Measurements from ENCODE around the gene DNMT3B. TPM values are rescaled to one million over a fixed set of nuclear protein-coding genes. Genes with fewer than 3 reads are reported as not detected.

Gene DNMT3B
- total RNA-seq, 1 donor from 2014 or later: 0.75 TPM

GRCh38 chr20:32749914-32750637, 12.1 kb upstream of the DNMT3B start:
- Histone ChIP-seq H3K4me3 (no peak overlapping the region), H3K9me3 (no peaks in the 10 kb centered on the region), H3K4me1 (peaks cover 0 to 5% of the 10 kb centered on the region in 2 donors), H3K36me3 (no peaks in the 10 kb centered on the region), H3K27me3 (no peaks in the 10 kb centered on the region), H3K27ac (no peak overlapping the region)
- no peak for TF ChIP-seq CTCF (IDR thresholded peaks at IDR 0.05)
- intact Hi-C loops (cut with DNase I): no loop called here
- no peak for DNase-seq (ENCODE audit: low spot score in 2 of 2)

GRCh38 chr20:32751293-32751692, 10.9 kb upstream of the DNMT3B start:
- intact Hi-C loops (cut with DNase I): no loop called here
- H3K36me3 ChIP-seq: no peaks in the 10 kb centered on the region
- DNase-seq (ENCODE audit: low spot score in 2 of 2): no peak
- H3K4me1 ChIP-seq: no peaks in the 10 kb centered on the region
- no peak overlapping the region for H3K27ac ChIP-seq
- no peaks in the 10 kb centered on the region for H3K27me3 ChIP-seq
- H3K4me3 ChIP-seq: no peak overlapping the region
- no peaks in the 10 kb centered on the region for H3K9me3 ChIP-seq
- no peak for TF ChIP-seq CTCF (IDR thresholded peaks at IDR 0.05)

GRCh38 chr20:32751702-32752457, 10.3 kb upstream of the DNMT3B start:
- H3K9me3 ChIP-seq: no peaks in the 10 kb centered on the region
- no peak overlapping the region for H3K27ac ChIP-seq
- DNase-seq (ENCODE audit: low spot score in 2 of 2): no peak
- no peaks in the 10 kb centered on the region for H3K36me3 ChIP-seq
- no peak for TF ChIP-seq CTCF (IDR thresholded peaks at IDR 0.05)
- H3K27me3 ChIP-seq: no peaks in the 10 kb centered on the region
- no peaks in the 10 kb centered on the region for H3K4me1 ChIP-seq
- intact Hi-C loops (cut with DNase I): no loop called here
- H3K4me3 ChIP-seq: no peak overlapping the region

- H3K4me1 ChIP-seq: no peaks in the 10 kb centered on the region
- no peaks in the 10 kb centered on the region for H3K27me3 ChIP-seq
- H3K27ac ChIP-seq: no peak overlapping the region
- intact Hi-C loops (cut with DNase I): no loop called here
- DNase-seq (ENCODE audit: low spot score in 2 of 2): no peak
- H3K9me3 ChIP-seq: no peaks in the 10 kb centered on the region
- H3K36me3 ChIP-seq: no peaks in the 10 kb centered on the region
- no peak overlapping the region for H3K4me3 ChIP-seq
- no peak for TF ChIP-seq CTCF (IDR thresholded peaks at IDR 0.05)
Measured at GRCh38 chr20:32752458-32753250, 9.5 kb upstream of the DNMT3B start.

GRCh38 chr20:32753731-32754130, 8.5 kb upstream of the DNMT3B start:
- Histone ChIP-seq H3K9me3 (no peaks in the 10 kb centered on the region), H3K27ac (no peak overlapping the region), H3K4me1 (no peaks in the 10 kb centered on the region), H3K36me3 (no peaks in the 10 kb centered on the region), H3K4me3 (no peak overlapping the region), H3K27me3 (no peaks in the 10 kb centered on the region)
- intact Hi-C loops (cut with DNase I): no loop called here
- no peak for DNase-seq (ENCODE audit: low spot score in 2 of 2)
- TF ChIP-seq CTCF (IDR thresholded peaks at IDR 0.05): no peak

Measured in ascending aorta (tissue), 2 donors.